HG02970 (cell line): ENCODE results near the gene KCNMA1.

Source experiments
- ATAC-seq: cut with Tn5 transposase; IDR thresholded peaks from one replicate; pipeline ENCODE4 v1.9.1; 2021; ENCODE audit warnings: mild to moderate bottlenecking, moderate library complexity, moderate number of reproducible peaks; ENCODE audit not compliant: unreplicated experiment, low FRiP score

KCNMA1 gene

DNA sequence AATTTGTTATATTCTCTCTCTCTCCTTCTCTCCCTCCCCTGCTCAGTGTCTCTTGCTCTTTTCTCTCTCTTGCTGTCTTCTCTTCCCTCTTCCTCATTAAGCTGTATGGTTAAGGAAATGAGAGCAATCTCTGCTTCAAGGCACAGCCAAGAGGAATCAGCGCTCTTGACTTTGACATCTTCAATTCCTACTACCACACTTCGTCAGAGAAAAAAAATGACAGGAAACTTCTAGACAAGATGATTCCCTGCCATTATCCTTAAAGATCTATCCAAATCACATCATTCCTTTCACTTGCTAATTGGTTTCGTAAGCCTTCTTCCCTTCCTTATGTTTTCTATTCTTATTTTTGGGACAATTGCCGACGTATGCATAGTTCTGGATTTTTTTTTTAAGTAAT lies 425.0 kb downstream of the KCNMA1 start:
- ATAC-seq, result no peak

DNA sequence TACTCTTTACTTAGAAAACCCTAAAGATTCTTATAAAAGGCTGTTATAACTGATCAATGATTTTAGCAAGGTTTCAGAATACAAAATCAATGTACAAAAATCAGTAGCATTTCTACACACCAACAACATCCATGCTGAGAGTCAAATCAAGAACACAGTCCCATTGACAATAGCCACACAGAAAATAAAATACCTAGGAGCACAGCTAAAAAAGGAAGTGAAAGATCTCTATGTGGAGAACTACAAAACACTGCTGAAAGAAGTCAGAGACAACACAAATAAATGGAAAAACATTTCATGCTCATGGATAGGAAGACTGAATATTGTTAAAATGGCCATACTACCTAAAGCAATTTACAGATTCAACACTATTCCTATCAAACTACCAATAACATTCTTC lies 427.0 kb downstream of the KCNMA1 start:
- no peak for ATAC-seq

DNA sequence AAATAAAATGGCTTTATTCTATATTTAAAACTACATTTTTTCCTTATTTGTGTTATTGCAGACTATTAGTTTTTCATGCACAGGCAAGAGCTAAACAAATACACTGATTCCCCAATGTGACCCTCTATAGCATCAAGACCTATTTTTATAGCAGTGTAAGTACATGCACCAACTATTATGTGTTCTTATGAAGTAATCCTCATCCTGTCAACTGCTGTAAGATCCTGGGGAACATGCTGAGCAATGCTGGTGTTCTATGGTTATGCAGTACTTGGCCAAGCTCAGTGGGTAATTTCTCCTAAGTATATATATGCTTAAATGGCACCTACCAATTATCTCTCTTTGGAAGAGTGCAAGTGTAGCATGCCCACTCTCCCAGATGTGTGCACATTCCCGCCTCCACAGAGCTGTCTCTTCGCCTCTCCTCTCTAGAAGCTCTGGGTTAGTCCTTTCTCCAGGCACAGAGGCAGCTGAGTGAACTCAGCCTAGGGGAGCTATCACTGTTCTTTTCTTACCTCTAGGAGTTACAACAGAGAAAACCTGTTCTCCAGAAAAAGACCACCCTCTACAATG lies 428.8 kb downstream of the KCNMA1 start:
- no peak for ATAC-seq

DNA sequence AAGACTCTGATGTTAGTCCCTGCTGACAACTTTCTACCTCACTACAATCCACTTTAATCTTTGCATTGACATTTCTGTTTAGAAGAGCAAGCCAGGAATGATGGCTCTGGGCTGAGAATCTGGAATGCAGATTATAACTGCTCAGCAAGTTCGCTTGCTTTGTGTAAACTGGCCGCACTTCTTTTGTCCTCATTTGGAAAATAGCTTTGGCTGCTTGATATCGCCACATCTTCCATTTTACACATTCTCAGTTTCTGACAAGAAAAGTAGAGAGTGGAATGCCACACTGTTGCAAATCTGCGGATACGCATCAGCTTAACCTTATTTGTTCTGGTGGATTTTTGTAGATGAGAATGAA lies 429.8 kb downstream of the KCNMA1 start:
- no peak for ATAC-seq

DNA sequence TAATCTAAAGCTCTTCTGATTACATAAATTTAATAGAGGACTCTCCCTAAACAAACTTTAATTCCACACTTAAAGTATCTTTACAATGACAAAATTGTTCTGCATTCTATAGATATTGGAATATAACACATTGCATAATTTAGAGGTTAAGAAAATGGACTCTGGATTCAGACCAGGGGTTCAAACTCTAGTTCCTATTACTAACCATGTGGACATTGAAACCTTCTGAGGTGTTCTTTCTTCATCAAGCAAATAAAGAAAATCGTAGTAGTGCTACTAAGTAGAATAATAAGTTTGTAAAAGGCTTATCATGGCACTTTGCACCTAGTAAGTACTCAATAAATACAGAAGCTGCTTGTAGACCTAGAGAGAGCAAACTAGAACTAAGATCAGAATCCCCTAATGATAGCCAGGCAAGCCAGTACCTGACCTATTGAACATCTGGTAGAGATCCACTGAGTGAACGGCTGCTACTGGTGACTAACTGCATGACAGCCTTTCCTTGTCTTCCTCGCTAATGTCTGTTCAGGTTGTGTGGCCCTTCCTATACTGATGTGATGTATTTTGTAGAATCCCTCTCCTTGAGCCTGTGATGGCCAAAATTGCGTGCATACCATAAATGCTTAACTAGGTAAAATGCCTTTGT lies 430.3 kb downstream of the KCNMA1 start:
- ATAC-seq, result no peak

DNA sequence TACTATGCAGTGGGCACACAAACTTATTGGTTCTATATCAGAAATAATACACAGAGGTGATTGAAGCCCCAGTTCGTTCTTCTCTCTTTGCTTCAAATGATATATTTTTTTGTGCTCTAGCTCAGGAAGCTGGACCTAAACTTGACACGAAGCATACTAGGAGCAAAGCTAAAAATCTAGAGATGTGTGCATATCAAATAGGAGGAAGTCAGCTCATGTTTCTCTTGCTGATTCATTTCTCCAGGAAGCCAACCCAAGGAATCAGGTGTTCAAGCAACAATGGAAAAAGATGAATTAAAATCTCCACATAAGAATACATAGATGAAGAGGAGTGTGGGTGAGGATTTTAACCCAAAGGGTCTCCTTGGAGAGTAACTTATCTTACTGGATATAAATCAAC lies 432.5 kb downstream of the KCNMA1 start:
- ATAC-seq, result no peak

DNA sequence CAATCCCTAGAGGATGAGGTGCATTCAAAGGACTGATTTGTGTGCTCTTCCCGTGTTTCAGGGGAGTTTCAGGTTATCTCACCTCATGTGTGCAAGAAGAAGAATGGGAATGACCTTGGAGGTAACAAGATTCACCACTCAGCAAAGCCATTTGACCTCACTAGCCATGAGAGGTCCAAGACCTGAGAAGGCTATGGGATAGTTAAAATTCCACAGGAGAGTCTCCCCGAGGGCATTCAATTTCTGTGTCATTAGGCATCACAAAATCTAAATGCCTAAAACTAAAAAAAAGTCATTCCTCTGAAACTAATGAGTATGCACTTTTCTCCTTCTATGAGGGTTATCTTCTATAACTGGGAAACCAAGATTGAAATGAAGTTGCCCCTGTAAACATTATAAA lies 433.4 kb downstream of the KCNMA1 start:
- ATAC-seq, result no peak

DNA sequence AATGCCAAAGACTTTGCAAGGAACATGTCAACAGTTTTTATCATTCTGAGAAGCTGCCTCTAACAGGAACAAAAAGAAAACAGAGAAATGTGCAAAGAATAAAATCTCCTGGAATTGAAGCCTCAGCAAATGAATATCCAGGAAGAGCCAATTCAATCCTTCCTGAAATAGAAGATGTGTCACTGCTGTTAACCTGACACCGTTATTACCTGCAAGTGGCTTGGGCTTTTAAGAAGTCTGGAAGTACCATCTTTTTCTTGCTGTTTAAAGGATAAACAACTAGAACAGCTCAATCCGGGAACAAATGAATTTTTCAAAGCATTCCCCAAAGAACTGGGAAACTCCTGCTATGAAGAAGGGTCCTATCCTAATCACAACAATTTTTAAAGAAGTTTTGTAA lies 434.8 kb downstream of the KCNMA1 start:
- ATAC-seq, result no peak

DNA sequence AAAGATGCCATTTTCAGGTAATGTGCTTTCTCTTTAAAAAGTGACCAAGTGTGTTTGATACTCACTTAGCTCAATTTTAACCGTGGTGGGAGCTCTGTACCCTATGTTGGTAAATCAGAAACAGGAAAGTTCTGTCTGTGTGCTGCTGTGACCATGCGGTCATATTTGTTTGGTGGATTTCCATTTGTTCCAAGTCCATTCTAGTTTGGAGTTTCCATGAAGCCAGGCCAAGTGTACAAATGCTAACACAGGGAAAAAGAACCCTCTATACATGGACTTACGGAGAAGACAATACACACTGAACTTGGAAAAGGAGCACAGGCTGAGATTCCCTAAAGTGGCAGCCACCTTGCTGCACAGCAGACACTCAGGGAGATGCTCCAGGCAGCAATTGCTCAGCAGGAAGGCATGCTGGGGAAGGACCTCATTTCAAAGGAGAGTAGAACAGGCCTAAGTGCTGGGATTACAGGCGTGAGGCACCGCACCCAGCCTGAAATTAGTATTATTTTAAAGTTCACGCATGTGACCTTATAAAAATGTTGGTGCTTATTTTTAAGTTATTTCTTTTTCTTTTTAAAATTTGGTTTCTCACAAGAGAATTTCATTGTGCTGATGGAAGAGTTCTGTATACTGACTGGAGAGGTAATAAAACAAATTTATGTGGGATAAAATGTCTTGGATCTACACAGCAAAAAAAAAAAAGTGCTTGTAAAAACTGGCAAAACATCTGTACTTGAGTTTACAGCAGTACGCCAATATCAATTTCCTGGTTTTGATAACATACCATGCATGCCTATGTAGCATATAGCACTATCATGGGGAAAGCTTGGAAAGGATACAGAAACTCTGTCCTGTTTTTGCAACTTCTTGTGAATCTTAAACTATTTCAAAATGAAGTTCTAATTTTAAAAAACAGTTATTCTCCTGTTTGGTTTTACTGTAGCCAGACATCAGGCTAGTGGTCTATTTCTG lies 436.2 kb downstream of the KCNMA1 start:
- no peak for ATAC-seq

DNA sequence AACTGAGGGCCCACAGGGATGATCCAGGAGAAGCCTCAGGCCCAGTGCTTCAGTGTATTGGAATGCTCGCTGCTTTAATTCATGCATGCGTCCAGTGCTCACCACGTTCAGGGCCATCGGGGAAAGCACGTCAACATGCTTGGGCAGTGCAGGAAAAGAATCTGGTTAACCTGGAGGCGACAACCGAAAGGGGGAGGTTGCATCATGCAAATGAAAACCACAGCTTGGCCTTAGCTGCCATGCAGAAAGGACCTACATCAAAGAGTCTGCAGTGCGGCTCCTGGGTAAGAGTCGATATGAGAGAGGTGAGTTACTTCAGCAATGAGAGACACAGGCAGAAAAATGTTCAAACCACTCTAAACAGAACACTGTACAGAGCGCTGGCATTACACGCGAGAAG lies 440.1 kb downstream of the KCNMA1 start:
- no peak for ATAC-seq

DNA sequence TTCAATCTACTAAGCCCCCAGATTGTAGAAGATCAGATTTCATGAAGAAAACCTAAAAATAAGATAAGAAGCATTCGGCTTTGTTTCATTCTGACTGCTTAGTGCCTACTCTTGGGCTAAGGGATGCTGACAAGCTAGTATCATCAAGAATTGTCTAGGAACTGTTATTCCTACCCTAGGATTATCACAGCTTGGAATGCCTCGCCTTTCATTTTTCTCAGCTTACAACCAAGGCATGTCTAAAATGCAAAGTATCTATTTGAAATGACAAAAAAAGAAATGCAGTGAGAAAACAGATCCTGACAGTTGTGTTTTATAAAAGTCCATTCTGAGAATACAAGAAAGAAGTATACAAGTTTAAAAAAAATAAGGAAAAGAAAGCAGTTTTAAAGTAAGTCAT lies 441.0 kb downstream of the KCNMA1 start:
- no peak for ATAC-seq

DNA sequence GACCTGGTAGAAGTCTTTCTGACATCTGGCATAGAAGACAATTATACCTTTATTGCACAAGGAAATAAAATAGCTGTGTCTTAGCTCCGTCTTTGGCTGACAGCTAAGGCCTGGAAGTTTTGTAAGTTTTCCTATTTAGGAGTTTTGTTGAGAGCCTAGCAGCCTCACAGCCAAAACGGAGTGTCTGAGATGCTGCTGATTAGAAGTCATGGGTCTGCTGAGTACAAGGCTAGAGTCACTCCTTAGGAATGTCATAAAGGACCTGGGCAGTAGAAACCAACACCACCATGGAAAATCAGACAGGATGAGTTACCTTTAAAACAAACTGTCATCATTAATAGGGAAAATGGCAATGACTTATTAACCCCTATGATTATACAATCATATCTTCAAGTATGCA lies 442.5 kb downstream of the KCNMA1 start:
- no peak for ATAC-seq

DNA sequence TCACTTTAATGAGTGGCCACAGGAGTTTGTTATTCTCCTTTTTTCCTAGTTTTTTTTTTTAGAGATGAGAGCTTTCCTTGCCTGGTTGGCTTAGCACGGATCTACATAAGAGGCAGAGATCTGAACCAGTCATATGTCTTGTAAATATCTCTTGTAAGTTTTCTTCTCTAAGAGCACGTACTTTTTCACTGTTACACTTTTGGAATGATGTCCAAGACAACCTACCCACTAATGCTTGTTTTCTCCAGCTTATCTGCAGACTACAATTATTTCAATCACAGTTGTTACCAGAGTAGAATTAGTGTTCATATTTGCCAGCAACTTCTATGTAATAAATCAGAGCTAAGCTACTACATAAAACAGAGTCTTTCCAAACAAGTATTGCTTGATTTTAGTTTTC lies 444.6 kb downstream of the KCNMA1 start:
- ATAC-seq, result no peak

DNA sequence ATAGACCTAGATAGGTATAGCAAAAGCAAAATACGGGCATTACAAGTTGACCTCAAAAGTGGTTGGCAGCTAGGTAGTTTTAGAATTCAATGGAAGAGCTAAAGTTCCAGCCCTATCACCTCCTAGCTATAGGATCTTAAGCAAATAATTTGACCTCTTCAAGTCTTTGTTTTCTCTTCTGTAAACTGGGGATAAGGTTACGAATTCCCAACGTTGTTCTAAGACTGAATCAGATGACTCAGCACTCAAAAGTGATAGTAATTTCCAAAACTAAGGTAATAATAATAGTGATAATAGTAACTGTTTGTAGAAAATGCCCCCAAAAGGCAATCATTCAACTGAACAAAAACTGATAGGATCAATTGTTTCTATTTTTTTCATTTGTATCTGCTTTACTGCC lies 445.2 kb downstream of the KCNMA1 start:
- ATAC-seq, result no peak

DNA sequence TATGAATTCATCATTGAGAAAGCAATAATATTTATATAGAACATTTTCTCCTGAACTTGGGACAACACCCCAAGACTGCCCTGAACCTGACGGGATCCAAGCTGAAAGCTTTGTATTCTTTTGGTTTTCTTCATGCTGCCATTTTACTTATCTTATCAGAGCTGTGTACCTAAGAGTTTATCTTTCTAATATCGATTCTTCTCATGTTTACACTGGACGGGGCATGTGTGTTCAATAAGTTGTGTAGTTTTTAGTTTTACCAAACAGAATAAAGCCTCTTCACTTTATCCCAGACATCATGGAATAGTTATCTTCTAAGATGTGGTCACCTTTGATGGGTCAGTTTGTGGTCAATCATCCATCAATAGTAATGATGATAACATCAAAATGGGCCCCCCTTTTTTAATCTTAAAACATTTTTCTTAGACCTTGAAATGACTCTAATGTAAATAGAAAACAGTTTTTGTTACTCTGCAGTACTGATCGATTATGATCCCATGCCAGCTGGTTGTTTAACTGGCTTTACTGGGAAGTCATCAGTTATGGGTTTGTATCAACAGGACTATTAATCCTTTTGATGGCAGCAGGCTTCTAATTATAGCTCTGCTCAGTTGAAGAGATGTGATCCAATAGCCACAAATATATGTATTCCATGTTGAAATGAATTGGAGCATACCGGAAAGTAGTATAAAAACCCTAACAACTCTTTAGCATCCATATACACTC lies 446.1 kb downstream of the KCNMA1 start:
- ATAC-seq, result no peak

DNA sequence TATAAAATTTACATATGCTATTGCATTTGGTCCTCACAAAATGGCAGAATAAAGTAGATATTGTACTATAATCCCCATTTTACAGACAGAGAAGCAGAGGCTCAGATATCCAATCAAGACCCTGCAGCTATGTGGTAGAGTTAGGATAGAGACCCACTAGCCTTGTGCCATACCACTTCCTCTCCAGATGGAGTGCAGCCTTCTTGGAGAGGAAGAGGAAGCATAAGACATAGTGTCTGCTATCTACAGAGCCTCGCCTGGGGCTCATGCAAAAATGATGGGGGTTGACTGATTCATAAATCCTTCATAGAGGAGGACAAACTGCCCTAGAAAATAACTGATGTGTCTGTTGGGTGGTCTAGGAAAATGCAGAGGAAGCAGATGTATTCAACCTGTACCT lies 447.3 kb downstream of the KCNMA1 start:
- no peak for ATAC-seq

DNA sequence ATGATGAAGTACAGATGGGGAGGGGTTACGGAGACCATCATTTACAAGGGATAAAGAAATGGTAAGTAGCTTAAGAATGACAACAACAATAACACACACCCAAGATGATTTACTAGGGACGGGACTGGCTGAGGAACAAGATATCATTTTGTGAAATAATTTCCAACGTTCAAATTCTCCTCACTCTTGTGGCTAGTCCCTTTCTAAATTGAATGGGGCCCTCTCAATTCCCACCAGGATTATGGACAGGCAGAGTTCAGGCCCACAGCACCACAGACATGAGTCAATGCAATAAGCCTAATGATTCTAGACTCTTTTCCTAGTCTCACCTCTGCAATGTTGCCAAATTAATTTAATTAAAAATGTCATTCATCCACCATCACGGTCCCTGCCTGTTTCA lies 448.1 kb downstream of the KCNMA1 start:
- no peak for ATAC-seq

DNA sequence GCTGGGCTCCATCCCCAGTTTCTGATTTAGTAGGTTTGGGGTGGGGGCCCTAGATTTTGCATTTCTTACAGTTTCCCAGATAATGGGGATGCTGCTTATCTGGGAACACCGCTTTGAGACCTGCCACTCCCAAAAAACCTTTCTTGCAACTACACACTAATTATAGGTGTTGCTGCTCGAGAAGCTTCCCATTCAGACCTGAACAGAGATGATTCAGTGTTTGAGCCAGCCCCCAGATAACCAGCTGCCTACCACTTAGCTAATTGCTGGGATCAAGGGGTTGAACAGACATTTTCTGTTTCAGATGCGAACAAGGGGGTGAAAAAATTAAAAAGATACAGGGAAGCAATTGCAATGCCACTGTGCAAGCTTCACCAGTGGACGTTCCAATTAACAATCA lies 448.5 kb downstream of the KCNMA1 start:
- no peak for ATAC-seq

DNA sequence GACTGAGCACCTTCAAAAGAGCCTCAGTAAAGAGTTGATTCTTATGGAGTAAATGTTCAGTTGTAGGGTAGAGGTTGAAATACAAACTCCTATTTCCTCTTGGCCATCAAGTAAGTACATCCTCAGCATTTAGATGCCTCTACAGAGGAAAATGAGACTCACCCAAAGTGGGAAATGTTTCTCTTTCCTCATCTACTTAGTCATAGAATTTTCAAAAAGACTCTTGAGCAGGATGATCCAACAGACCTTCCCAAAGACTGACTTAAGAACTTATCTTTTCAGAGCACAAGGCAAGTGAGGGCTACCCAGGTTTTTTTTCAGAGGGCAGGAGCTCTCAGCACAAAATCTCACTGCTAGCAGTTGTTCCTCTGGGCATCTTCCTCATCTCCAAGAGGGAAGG lies 449.1 kb downstream of the KCNMA1 start:
- no peak for ATAC-seq

DNA sequence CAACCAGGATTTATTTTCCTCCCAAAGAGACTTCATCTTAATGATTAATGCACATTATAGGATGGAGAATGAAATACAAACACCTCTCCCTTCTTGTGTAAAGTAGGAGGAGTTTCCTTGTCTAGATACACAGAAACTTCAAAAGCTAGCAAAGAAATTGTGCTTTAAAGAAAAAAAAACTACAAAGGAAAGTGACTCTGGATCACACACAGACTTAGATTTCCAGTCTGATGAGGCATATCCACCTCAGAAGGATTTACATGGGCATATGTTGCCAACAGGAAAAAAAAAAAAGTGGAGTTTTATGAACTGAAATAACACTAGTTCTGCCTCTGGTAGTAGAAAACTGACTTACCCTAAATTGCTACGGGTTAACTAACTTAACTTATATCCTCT lies 449.6 kb downstream of the KCNMA1 start:
- no peak for ATAC-seq

DNA sequence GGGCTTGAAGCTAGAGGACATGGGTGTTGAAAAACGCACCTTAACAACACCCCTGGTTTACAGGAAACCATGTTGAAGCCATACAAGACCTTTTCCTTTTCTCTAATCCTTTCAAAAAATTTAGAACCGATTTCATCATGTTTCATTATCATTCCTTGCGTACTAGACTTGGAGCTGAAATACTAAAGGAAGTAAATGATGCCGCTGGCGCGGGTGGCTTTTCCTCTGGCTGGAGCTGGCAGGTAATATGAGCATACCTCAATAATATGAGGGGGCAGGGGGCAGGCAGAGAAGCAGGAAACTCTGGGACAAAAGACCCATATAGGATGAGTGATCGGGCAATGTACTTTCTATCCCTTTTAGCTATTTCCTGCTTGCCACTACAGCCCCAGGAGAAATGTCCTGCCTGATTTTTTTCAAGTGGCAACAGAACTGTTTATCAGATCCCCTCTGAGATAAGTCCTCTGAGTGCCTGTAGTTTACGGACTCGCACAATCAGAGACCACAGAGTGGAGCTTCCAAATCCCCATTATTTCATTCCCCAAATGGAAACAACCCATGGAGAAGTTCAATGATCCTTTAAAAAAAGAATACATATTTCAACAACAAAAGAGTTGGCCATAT lies 450.1 kb downstream of the KCNMA1 start:
- no peak for ATAC-seq
